ENCODE data around the gene RANBP1.
A peak's percentile ranks its signal among the peaks of the same experiment; 100 is the strongest.
"Not testable (repeated sequence)": the region's sequence is repeated elsewhere in the genome, so short reads cannot be mapped to it uniquely, and the experiment has no call there.

Gene RANBP1

DNA sequence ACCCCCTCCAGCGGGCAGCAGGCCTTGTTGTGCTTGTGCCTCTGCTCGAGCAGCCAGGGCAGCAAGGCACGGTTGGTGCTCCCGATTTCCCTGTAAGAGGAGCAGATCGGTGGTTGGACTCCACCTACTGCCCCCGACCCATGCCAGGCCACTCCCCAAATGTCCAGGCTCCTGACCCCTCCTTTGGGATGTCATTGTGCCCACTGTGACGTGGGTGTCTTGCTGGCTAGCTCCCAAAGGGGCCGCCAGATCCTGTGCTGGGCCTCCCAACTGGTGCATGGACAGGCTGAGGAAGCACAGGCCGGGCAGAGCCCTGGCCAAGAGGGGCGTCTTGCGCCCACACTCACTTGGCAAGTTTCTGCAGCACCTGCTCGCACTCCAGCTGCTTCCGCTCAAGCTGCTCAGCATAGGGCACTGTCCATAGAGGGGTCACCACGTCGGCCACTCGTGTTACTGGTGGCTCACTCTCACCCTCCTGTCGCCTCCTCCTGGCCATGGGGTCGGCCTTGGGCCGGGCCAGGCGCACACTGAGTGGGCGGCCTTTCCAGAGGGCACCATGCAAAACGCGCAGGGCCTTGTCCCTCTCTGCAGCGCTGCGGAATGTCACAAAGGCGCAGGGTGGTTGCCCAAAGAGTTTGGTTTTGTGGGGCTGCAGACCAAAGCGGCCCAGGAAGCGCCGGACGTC is at the start of gene RANBP1:
Gene RANBP1, plus strand, starts transcription at position 414 of the 685 bp plus-strand sequence. Its CDS starts 81 bp downstream, at position 495.
- no peak for DNase-seq

DNA sequence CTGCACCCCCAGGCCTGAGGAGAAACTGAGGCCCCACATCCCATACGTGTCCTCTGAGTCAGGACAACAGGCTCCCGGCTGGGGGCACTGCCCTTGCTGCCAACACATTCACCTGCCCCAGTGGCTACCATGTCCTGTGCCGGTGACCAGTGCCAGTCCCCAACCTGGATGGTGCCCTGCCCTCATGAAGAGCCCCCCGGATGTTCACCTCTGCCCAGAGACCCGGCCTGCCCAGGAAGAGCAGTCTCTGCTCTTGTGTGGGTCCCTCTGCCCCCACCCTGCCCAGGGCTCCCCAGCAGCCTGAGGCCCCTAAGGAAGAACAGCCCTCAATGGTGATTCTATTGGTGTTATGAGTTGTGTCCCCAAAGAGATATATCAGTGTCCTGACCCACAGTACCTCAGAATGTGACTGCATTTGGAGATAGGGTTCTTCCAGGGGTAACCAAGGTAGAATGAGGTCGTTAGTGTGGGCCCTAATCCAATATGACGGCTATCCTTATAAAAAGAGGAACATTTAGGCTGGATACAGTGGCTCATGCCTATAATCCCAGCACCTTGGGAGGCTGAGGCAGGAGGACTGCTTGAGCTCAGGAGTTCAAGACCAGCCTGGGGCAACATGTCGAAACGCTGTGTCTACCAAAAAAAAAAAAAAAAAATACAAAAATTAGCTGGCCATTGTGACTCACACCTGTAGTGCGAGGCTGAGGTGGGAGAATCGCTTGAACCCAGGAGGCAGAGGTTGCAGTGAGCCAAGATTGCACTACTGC is 49.1 kb upstream of the RANBP1 start:
- DNase-seq: no peak

DNA sequence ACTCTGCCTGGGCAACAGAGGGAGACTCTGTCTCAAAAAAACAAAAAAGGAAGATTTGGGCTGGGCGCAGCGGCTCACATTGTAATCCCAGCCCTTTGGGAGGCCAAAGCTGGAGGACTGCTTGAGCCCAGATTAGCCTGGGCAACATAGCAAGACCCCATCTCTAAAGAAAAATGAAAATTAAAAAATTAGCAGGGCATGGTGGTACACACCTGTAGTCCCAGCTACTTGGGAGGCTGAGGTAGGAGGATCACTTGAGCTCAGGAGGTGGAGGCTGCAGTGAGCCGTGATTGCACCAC is 48.6 kb upstream of the RANBP1 start:
- not testable (repeated sequence) for DNase-seq

DNA sequence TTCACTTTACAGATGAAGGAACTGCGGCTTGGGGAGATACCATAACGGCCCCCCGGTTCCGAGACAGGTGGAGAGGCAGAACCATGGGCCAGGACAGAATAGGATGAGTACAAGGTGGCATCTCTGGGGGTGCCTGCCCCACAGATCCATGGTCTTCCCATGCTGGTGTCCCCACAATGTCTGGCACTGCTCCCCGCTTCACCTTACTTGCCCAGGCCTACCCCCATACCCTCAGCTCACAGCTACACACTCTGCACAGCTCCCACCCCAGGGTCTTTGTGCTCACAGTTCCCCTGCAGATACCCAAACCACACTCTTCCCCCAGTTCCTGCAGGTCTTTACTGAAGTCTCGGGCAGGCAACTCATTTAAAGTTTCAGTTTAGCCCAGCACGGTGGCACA is 47.3 kb upstream of the RANBP1 start:
- DNase-seq: no peak

DNA sequence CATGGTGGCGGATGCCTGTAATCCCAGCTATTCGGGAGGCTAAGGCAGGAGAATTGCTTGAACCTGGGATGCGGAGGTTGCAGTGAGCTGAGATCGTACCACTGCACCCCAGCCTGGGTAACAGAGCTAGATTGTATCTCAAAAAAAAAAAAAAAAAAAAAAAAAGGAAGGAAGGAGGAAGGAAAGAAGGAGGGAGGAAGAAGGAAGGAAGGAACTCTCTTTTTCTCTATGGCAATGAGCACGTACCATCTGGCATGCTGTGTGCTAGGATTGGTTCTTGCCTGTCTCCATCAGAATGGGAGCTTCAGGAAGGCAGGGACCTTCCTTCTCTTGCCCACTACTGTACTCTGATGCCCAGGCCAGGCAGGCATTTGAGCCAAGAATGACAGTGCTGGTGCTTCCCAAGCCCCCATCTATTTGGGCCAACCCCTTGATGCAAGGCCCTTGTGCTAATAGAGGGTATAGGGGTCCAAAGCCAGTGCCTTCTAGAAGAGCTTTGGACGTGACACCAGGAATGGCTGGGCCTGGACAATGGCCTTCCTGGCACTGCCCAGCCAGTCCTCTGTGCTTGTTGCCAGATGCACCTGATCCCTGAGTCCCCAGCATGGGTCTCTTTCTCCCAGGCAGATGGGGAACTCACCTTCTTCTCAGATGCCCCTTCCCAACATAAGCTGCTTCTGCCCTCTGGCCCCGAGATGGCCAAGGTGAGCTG is 46.4 kb upstream of the RANBP1 start:
- DNase-seq: no peak

DNA sequence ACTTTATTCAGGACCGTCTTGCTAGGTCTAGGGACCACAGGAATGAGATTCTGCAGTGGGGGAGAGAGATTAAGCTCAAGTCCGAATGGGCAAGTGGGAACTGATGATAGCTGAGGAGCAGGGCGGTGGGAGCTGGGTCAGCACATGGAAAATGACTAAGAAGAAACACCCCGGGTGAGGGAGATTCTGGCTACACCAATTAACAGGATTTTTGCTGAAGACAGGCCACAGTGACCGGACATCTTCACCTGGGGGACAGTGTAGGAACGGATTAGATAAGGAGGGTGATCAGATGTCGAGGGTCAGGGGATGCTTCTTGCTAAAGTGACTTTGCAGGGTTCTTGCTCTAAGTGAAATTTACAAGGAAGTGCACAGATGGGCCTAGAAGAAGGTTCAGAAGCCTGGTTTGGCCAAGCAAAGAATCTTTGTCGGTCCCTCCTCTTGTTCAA is 44.4 kb upstream of the RANBP1 start:
- DNase-seq: no peak

DNA sequence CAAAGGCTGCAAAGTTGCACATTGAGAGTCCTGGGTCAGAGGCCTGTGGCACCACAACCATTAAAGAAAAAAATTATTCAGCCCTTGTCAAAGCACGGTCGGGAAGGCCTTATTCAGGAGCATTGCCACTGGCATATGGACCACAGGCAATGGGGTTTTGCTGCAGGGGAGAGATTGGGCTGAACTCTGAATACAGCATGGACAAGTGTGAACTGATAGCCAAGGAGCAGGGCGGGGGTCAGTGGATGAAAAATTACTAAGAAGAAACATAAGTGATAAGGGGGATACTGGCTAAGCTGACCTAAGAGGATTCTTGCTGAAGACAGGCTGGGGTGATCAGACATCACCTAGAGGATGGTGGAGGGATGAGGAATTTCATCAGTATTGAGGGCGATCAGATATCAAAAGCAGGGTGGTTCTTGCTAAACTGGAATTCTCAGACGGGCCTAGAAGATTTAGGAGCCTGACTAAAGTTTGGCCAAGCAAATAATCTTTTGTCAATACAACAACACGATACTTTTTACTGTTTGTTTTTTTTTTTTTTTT is 39.2 kb upstream of the RANBP1 start:
- DNase-seq: peak; percentile 4

DNA sequence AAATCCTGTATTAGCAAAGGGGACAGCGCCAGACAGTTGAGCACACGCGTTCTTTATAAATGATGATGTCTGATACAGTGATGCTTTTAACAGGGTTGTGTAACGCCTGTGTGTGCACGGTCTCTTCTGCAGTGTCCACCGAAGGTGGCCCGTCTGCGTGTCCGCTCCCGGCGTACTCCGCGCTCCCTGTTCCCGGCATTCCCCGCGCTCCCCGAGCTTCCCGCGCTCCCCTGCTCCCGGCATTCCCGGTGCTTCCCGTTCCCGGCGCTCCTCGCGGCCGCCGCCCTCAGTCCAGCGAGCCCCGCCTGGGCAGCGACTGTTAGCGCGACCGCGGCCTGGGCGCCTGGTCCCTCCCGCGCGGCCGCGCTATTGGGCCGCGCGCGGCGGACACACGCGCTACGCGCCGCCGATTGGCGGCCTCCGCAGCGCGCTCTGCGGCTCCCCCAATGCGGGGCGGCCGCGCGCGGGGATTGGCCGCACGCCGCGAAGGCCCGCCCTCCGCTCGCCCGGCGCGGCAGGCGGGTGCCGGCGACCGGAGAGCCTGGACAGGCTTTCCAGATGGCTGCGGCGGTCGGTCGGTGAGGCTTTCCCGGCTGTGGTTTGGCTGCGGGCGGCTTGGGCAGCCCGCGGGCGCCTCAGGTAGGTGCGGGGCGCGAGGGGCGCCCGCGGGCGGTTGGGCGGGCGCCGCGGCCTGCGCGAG is 36.0 kb upstream of the RANBP1 start, which contains the start of gene DGCR8:
Gene DGCR8, plus strand, starts transcription at position 497 of the 700 bp plus-strand sequence. CDS start 5,723 bp downstream, outside the sequence.
- peak; percentile 98 for DNase-seq

DNA sequence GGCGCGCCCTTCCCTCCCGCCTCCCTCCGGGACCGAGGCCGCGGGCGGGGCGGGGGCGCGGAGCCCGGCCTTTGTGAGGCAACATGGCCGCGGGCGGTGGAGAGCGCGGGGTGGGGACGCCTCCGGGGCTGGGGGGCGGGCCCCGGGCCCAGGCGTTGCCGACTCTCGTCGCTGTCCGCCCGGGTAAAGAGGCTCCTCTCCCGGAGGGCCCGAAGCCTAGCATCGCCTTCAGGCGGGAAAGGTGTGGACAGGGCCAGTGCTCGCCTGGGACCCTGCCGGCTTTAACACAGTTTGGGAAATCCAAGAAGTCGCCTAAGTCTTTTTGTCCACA is 35.5 kb upstream of the RANBP1 start:
- DNase-seq: peak; percentile 75

DNA sequence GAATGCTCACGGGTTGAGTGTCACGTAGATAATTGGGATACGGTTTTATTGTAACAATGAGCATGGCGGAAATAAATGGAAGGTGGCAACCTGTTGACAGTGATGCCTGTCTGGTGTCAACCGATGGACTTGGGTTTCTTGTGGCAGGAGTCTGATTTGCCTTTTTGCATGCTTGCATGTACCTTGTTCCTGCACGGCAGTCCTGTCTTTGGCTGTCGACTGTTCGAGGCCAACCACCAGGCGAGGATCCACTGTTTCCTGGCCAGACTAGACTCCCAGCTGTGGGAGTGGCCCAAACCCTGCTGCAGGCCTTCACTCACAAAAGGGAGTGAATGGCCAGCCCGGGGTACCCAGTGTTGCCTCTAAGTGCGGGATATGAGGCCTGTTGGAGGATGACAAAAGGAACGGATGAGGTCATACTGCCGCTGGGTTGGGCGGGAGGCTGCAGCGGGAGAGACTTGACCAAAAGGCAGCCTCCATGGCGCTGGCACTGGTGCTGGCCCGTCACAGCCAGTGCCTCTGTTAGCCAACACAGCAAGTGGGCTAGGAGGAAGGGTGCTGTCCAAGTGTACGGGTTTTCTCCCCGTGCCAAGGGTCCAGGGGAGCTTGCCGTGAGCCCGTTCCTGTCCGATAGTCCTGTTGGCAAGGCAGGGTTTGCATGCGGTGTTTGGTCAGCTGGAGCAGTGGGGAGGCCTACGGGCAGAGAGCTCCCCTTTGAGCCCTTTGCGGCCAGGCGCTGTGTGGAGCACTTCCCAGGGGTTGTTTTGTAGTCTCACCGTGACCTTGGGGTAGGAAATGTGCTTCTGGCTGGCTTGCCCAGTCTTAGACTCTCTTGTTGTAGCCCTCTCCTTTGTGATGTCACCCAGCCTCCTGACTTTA is 34.9 kb upstream of the RANBP1 start:
- DNase-seq: peak; percentile 64

DNA sequence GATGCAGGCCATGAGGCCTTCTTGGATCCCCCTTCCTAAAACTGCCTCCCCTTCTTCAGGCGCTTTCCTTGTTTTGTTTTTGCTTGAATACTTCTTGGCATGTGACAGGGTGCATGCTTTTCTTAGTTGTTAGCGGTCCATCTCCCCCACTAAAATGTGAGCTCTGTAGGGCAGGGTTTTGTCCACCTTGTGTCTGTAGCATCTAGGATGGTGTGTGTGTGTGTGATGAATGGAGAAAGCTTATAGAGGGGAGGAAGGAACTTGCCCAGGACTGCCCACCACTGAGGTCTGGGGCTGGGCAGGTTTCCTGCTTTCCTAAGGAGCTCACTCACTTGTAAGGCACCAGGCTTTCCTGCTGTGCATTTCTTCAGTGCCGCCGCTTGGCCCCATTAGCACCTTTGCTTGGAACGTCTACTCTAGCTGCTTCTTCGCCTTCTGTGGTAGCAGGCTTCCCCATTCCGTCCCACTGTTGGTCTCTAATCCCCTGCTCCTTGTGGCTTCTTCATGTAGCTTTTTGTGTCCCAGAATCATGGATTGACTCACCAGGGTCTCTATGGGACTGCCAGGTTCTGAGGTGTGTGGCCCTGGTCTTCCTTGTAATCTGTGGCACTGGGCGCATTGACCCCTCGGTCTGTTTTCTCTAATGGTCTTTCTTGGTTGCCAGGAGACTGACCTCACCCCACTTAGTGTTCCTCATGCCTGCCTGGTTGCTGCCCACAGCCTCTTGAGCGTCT is 32.6 kb upstream of the RANBP1 start:
- DNase-seq: peak; percentile 7

DNA sequence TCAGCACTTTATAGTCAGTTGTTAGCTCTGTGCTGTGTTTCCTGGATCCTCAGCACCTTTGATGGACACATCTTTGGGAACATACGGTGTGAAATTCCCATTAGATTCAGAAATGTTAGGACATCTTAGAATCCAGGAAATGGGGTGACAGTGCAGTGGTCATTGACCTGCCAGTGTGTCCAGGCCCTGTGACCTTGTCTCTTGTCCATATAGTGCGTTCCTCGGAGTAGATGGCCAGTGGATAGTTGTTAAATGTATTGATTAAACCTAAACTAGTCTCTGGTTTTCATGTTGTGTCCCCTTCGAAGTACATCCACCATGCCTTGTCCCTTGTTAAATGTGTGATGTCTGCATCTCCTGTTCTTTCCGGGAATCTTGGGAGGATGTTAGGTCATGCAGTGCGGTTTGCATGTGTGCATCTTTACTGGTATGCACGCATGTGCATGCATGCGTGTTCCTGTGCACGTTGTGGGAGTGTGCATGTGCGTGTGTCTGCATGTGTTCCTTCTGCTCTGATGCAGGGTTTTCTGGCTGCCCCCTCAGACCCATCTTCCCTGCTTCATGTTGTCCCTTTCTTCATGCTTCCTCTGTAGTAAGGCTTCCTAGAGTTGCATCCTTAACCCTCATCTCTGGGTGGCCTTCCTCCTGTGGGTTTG is 31.9 kb upstream of the RANBP1 start:
- DNase-seq: peak; percentile 6

DNA sequence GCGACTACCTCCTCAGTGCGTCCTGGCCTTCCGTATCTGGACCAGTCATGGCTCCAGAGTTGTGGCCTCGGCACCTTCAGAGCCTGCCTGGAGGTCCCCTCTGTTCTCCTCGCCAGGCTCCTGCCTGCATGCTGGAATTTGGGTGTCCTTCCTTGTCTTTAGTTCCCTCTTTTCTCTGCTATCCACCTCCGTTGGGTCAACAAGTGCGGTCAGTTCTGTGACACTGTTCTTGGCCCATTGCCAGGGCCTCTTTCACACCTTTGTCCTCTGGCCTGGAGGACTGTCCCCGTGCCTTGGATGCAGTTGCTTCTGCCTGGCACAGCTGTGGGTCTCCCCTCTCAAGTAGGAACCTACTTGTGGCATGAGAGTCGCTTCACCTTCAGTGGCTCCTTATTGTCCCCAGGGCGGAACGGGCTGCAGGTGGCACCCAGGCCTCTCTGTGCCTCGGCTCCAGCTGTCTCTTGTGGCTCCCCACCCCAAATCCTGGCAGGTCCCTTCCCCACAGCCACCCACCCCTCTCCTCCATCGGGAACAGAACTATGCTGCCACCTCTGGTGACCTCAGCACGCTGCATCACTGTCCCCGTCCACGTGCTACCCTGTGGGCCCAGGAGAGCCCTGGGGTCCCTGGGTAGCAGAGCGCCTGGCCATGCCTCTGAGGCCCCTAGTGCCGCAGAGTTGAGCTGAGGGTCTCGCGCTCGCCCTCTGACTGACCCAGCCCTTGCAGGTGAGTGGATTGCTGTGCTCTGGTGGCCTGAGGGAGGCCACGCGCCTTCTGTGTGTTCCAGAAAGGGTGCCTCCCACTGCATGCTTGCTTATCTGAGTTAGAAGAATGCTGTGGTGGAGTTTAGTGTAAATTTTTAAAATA is 31.1 kb upstream of the RANBP1 start:
- peak; percentile 29 for DNase-seq

DNA sequence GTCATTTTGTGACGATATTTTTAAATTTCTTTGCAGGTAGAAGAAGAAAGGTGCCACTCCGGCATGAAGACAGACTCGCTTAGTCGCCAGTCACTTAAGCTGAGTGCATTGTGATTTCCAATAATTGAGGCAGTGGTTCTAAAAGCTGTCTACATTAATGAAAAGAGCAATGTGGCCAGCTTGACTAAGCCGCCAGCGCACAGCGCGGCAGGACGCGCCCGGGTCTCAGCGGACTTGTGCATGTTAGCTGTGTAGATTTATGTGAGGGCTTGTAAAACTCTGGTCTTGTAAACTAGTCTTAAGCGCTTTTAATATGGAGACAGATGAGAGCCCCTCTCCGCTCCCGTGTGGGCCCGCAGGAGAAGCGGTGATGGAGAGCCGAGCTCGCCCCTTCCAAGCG is 30.3 kb upstream of the RANBP1 start:
- DNase-seq: no peak

DNA sequence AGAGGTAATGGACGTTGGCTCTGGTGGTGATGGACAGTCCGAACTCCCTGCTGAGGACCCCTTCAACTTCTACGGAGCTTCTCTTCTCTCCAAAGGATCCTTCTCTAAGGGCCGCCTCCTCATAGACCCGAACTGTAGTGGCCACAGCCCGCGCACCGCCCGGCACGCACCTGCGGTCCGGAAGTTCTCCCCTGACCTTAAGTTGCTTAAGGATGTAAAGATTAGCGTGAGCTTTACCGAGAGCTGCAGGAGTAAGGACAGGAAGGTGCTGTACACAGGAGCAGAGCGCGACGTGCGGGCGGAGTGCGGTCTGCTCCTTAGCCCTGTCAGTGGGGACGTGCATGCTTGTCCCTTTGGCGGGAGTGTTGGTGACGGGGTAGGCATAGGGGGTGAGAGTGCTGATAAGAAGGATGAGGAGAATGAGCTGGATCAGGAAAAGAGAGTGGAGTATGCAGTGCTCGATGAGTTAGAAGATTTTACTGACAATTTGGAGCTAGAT is 29.8 kb upstream of the RANBP1 start:
- DNase-seq: no peak

DNA sequence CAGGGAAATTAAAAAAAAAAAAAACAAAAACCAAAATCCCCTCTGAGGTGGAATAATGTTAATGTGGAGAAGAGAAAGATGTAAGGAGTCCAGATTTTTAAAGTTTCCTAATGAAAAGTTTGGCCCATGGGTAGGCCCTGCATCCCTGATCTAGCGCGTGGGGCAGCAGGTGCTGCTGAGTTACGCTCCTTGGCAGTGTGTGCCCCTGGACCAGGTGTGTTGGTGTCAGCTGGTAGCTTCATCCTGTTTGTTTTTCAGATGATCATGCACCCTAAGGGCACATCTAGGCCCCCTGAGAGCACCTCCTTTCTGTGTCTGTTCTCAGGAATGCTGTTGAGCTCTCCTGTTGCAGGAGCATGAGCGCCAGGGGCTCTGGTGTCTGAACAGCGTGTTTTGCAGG is 29.1 kb upstream of the RANBP1 start:
- DNase-seq: peak; percentile 7

DNA sequence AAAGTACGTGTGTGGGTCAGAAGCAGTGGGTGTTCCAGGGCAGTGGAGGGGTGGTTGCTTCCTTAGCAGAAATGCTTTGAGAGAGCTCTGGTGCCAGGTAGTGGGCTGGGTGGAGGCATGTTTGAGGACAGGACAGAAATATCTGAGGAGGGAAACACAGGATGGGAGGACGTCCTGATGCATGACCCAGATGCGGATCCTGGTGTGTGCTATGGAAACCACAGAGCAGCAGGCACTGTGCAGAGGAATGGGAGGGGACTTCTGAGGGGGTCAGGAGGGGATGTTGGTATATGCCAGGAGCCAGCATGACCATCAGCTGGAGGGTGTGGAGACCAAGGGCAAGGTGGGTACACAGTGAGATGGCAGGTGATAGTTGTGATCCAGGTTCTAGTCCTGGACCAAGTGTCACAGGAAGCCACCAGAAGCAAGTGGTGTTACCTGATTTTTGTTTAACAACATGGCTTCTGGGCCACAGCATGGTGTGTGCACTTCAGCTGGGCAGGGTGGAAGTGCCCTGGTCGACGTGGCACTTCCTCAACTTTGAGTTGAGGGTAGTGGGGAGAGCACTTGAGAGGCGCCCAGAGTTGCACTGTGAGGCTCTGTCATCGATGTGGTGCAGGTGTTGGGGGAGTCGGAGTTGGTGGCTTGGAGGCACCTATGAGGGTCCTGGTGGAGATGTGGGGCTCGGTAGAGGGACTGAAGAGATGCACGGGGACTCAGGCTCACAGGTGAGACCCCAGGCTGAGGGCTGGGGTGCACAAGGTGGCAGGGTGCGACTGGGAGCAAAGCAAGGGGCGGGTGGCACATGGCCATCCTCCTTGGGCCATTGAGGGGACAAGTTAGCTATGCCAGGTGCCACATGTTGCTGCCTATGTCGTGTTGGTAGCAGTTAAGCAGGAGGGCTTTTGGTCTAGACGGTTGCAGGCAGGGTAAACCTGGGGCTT is 28.3 kb upstream of the RANBP1 start:
- peak; percentile 11 for DNase-seq

DNA sequence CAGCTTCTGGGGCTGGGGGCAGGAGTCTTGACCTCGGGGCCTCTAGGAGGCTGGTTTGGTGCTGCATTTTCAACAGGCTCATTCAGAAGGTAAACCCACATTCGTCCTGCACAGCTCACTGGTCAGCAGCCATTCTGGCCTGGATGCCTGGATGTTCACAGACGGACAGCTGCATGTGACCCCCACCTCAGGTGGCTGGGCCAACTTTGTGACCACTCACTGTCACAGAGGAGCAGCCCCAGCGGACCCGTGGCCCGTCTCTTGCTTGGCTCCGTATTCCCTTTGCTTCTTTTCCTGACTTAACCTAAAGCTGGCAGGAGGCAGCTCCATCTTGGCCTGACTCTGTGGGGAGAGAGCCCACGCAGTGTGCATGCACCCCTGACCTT is 27.6 kb upstream of the RANBP1 start:
- peak; percentile 6 for DNase-seq

All from right hindlimb (tissue), 1 donor.